CD4-positive, alpha-beta T cell (primary cell): ENCODE measurements around the gene FRMD8. TPM values are rescaled to one million over a fixed set of nuclear protein-coding genes. Genes with fewer than 3 reads are reported as not detected.

Experiments
- ATAC-seq: fragments of 200-7000 bp; cut with Tn5 transposase; one replicate; pipeline ENCODE4 v1.10.0; 2022; ENCODE audit warnings: mild to moderate bottlenecking; ENCODE audit not compliant: poor library complexity
- CTCF ChIA-PET: fragments of 350-600 bp; sonication (Branson Sonifier 250); formaldehyde crosslinking; loops from one replicate; lab custom pipeline; 2021; ENCODE audit warnings: antibody characterized with exemption, inconsistent platforms; lab: Charles Lee
- POLR2A ChIA-PET: fragments of 350-600 bp; sonication (Branson Sonifier 250); formaldehyde crosslinking; loops from one replicate; lab custom pipeline; 2021; ENCODE audit warnings: antibody characterized with exemption, inconsistent platforms; lab: Charles Lee
- DNase-seq, 14 experiments: peaks; one replicate each; pipeline ENCODE4 v3.0.0-alpha.2; 2013 to 2020; ENCODE audit warnings: mixed read lengths in 2 of 14
- H3K27ac ChIP-seq, 2 donors: one replicate each; pipeline versions ENCODE4 v1.5.1 to v1.7.0; 2013; ENCODE audit warnings: low read length in 2 of 2, low read depth in 1 of 2, mild to moderate bottlenecking in 1 of 2
- H3K27me3 ChIP-seq, 2 experiments: 1 replicate in 1 of 2; 2 replicates in 1 of 2; pipeline versions ENCODE4 v1.6.1 to v1.7.0; 2013; ENCODE audit warnings: low read length in 2 of 2, control low read depth in 1 of 2, mild to moderate bottlenecking in 1 of 2, moderate library complexity in 1 of 2; ENCODE audit not compliant: insufficient read depth in 2 of 2, control insufficient read depth in 1 of 2
- H3K36me3 ChIP-seq: one replicate; pipeline ENCODE4 v1.6.1; 2013; ENCODE audit warnings: low read length, control low read depth; ENCODE audit not compliant: insufficient read depth
- H3K4me1 ChIP-seq: one replicate; pipeline ENCODE4 v1.6.1; 2013; ENCODE audit warnings: low read length, control low read depth; ENCODE audit not compliant: insufficient read depth
- H3K4me3 ChIP-seq: one replicate; pipeline ENCODE4 v1.5.1; 2013; ENCODE audit warnings: mild to moderate bottlenecking, low read length, moderate library complexity
- H3K9me3 ChIP-seq, 2 experiments: 1 replicate in 1 of 2; 2 replicates in 1 of 2; pipeline versions ENCODE4 v1.6.1 to v1.7.0; 2013; ENCODE audit warnings: low read length in 2 of 2, mild to moderate bottlenecking in 2 of 2, control low read depth in 1 of 2, moderate library complexity in 1 of 2; ENCODE audit not compliant: control insufficient read depth in 1 of 2, insufficient read depth in 1 of 2
- H3K27ac Mint-ChIP-seq: one replicate; pipeline ENCODE4 v1.8.0; 2020; ENCODE audit warnings: mixed read lengths
- H3K27me3 Mint-ChIP-seq: one replicate; pipeline ENCODE4 v1.8.0; 2021; ENCODE audit warnings: mixed read lengths
- H3K36me3 Mint-ChIP-seq: one replicate; pipeline ENCODE4 v1.8.0; 2021; ENCODE audit warnings: low read depth, mixed read lengths
- H3K4me1 Mint-ChIP-seq: one replicate; pipeline ENCODE4 v1.8.0; 2021; ENCODE audit warnings: low read depth, mixed read lengths
- H3K4me3 Mint-ChIP-seq: one replicate; pipeline ENCODE4 v1.8.0; 2020; ENCODE audit warnings: mild to moderate bottlenecking, mixed read lengths
- H3K9me3 Mint-ChIP-seq: one replicate; pipeline ENCODE4 v1.8.0; 2020; ENCODE audit warnings: mixed read lengths
- intact Hi-C, 2 experiments: fragments of 100-400 bp; cut with DNase I in 1 of 2; cut with micrococcal nuclease in 1 of 2; formaldehyde crosslinking; loops; one replicate each; pipeline versions ENCODE4 v1.15.1 to v1.9.0; 2023 to 2025; cut with DNase I, micrococcal nuclease
- total RNA-seq, 174 experiments: library from RNA in 2 of 174; stranded (reverse) in 2 of 174; gene quantifications; one replicate each; pipeline ENCODE4 v1.2.3 and lab custom pipeline; 2021 to 2026
- TF ChIP-seq, protein P1 (sequence below): fragments of 200-600 bp; IDR thresholded peaks from one replicate; pipeline ENCODE4 v1.8.0; 2022; ENCODE audit warnings: antibody characterized with exemption, mild to moderate bottlenecking

Gene FRMD8
- total RNA-seq, 2 experiments from 2014 or later: 19.4 to 25.3 TPM

DNA sequence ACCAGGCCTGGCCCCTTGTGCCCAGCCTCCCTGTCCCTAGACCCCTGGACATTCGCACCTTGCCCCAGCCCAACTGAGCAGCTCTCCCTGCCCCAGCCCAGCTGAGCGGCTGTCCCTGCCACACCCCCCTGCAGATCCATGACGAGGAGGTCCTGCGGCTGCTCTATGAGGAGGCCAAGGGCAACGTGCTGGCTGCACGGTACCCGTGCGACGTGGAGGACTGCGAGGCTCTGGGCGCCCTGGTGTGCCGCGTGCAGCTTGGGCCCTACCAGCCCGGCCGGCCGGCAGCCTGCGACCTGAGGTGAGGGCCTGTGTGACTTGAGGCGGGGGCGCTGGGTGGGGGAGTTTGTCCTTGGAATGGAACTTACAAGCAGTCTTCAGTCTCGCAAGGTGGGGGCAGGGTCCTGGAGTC, 7.7 kb downstream of the FRMD8 start:
- peaks cover 21% of the 10 kb centered on the region for H3K4me1 ChIP-seq
- no peaks in the 10 kb centered on the region for H3K9me3 Mint-ChIP-seq
- H3K9me3 ChIP-seq: no peaks in the 10 kb centered on the region
- ATAC-seq (no peak), DNase-seq (no peak)
- no peak overlapping the region for H3K4me3 ChIP-seq
- no peaks in the 10 kb centered on the region for H3K27me3 Mint-ChIP-seq
- CTCF ChIA-PET: no interaction called here
- TF ChIP-seq, protein P1, sequence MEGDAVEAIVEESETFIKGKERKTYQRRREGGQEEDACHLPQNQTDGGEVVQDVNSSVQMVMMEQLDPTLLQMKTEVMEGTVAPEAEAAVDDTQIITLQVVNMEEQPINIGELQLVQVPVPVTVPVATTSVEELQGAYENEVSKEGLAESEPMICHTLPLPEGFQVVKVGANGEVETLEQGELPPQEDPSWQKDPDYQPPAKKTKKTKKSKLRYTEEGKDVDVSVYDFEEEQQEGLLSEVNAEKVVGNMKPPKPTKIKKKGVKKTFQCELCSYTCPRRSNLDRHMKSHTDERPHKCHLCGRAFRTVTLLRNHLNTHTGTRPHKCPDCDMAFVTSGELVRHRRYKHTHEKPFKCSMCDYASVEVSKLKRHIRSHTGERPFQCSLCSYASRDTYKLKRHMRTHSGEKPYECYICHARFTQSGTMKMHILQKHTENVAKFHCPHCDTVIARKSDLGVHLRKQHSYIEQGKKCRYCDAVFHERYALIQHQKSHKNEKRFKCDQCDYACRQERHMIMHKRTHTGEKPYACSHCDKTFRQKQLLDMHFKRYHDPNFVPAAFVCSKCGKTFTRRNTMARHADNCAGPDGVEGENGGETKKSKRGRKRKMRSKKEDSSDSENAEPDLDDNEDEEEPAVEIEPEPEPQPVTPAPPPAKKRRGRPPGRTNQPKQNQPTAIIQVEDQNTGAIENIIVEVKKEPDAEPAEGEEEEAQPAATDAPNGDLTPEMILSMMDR: no peak
- H3K36me3 ChIP-seq: peaks cover 63% of the 10 kb centered on the region
- H3K27ac Mint-ChIP-seq: no peak overlapping the region
- H3K36me3 Mint-ChIP-seq: peaks cover 40% of the 10 kb centered on the region
- intact Hi-C loops: no loop called here
- H3K27ac ChIP-seq: no peak overlapping the region
- POLR2A ChIA-PET: interaction anchor here (1.5 kb wide), 1 partner anchor 12 kb away, joined by 7 read pairs; the partner anchor contains the start of gene SLC25A45
- no peaks in the 10 kb centered on the region for H3K27me3 ChIP-seq
- no peak overlapping the region for H3K4me3 Mint-ChIP-seq
- peaks cover 12% of the 10 kb centered on the region for H3K4me1 Mint-ChIP-seq

DNA sequence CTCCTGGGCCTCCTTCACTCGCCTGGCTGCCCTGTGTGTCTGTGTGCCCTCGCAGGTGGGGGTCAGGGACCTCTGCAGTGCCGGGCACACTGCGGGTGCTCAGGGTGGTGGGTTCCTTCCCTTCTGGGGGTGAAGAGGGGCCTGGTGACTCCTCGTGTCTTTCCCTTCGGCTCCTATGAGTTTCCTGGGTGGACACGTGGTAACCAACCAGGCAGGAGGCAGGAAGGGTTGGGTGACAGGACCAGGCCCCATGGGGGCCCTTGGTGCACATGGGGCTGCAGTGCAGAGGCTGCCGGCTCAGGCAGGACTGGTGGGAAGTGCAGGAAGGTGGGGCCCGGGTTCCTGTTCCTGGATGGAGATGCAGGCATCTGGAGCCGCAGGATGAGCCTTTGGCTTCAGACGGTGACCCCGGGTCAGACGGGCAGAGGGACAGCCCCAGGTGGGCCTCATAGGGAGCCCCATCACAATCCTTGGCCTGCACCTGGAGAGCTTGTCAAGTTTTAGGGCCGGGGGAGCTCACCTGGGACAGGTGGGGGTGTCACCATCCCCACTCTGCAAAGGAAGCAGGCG, 9.6 kb downstream of the FRMD8 start:
- intact Hi-C loops: no loop called here

DNA sequence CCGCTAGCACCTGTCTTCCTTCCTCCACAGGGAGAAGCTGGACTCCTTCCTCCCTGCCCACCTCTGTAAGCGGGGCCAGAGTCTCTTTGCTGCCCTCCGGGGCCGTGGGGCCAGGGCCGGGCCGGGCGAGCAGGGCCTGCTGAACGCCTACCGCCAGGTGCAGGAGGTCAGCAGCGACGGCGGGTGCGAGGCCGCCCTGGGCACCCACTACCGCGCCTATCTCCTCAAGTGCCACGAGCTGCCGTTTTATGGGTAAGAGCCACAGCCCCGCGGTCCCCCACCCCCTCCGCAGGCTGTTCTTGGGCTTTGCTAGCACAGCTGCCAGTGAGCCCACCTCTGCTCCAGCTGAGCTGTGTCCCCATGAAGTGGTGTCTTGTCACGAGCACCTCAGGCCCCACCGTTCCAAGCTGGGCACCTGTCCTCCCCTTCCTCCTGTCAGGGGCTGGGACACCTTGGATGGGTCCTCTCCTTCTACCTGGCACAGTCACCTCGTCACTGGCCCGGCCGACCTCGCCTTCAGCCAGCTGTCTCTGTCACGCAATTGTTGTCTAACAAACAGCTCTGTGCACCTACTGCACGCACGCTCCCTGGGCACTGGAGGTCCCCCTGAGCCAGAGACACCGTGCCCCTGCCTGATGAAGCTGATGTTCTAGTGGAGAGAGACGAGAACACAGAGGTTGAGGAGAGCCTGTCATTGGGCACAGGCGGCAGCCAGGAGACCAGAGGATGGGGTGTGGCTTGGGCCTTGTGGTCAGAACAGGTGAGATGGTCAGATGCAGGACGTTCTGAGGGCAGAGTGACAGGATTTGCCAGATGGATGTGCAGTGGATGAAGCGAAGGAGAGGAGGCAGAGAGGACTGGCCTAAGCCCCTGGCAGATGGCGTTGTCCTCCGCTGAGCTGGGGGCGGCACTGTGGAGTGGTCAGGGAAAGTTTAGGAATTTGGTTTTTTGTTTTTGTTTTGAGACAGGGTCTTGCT, 10.6 kb downstream of the FRMD8 start:
- no peaks in the 10 kb centered on the region for H3K9me3 Mint-ChIP-seq
- H3K27me3 Mint-ChIP-seq: no peaks in the 10 kb centered on the region
- H3K36me3 Mint-ChIP-seq: peaks cover 53% of the 10 kb centered on the region
- Histone ChIP-seq H3K27ac (no peak overlapping the region), H3K4me3 (no peak overlapping the region), H3K36me3 (peaks cover 76% of the 10 kb centered on the region), H3K9me3 (no peaks in the 10 kb centered on the region), H3K4me1 (no peaks in the 10 kb centered on the region), H3K27me3 (no peaks in the 10 kb centered on the region)
- TF ChIP-seq, protein P1: no peak
- no peaks in the 10 kb centered on the region for H3K4me1 Mint-ChIP-seq
- no peak overlapping the region for H3K27ac Mint-ChIP-seq
- intact Hi-C loops: no loop called here
- ATAC-seq: no peak
- H3K4me3 Mint-ChIP-seq: no peak overlapping the region
- POLR2A ChIA-PET: no interaction called here
- no peak for DNase-seq
- CTCF ChIA-PET: interaction anchor here (1.3 kb wide), 1 partner anchor 15 kb away, joined by 3 read pairs; no protein-coding TSS in a partner anchor

More for the DNA sequence above, 9.6 kb downstream of the FRMD8 start:
- no peak overlapping the region for H3K27ac Mint-ChIP-seq
- POLR2A ChIA-PET: no interaction called here
- H3K4me1 ChIP-seq: peaks cover 2% of the 10 kb centered on the region
- no peak for DNase-seq
- TF ChIP-seq, protein P1: no peak
- H3K4me3 ChIP-seq: no peak overlapping the region
- H3K27me3 ChIP-seq: no peaks in the 10 kb centered on the region
- H3K4me1 Mint-ChIP-seq: no peaks in the 10 kb centered on the region
- H3K27me3 Mint-ChIP-seq: no peaks in the 10 kb centered on the region
- no peaks in the 10 kb centered on the region for H3K9me3 Mint-ChIP-seq
- H3K36me3 ChIP-seq: peaks cover 77% of the 10 kb centered on the region
- H3K36me3 Mint-ChIP-seq: peaks cover 51% of the 10 kb centered on the region
- no peak for ATAC-seq
- CTCF ChIA-PET: no interaction called here
- no peak overlapping the region for H3K4me3 Mint-ChIP-seq
- H3K27ac ChIP-seq: no peak overlapping the region
- no peaks in the 10 kb centered on the region for H3K9me3 ChIP-seq
